IMR-90 (cell line): Measurements from ENCODE around the gene DENND1A. TPM values are rescaled to one million over a fixed set of nuclear protein-coding genes. Genes with fewer than 3 reads are reported as not detected.

Experiments
- ATAC-seq: fragments of 200-7000 bp; cut with Tn5 transposase; 2 replicates; pipeline ENCODE4 v1.9.1; 2020; ENCODE audit warnings: low read depth, mild to moderate bottlenecking, moderate library complexity
- BruUV-seq: library from RNA; stranded (reverse); fragments of 400-500 nt; replicated peaks from 2 replicates; lab custom pipeline; 2021; lab: Mats Ljungman, UMichigan
- CTCF ChIA-PET: fragments of 300-600 bp; formaldehyde crosslinking; extraction: SDS; loops from one replicate; lab custom pipeline; 2021; ENCODE audit warnings: antibody characterized with exemption; lab: Yijun Ruan, JAX
- POLR2A ChIA-PET: fragments of 300-600 bp; sonication (Branson Sonifier 250); formaldehyde crosslinking; loops from one replicate; lab custom pipeline; 2022; ENCODE audit warnings: antibody characterized with exemption; ENCODE audit not compliant: unreplicated experiment; lab: Charles Lee
- DNase-seq: peaks from one replicate; pipeline ENCODE4 v3.0.0; 2013
- H2AFZ ChIP-seq: replicated peaks from 2 replicates; pipeline ENCODE3; 2013; ENCODE audit warnings: low read length, mild to moderate bottlenecking; ENCODE audit not compliant: poor library complexity
- H2AK5ac ChIP-seq: 2 replicates; pipeline ENCODE4 v1.6.1; 2013; ENCODE audit warnings: low read depth, low read length, inconsistent platforms
- H2AK9ac ChIP-seq: replicated peaks from 2 replicates; pipeline ENCODE3; 2013; ENCODE audit warnings: mild to moderate bottlenecking, low read depth, low read length, moderate library complexity; ENCODE audit not compliant: poor library complexity
- H2BK120ac ChIP-seq: 2 replicates; pipeline ENCODE4 v1.6.1; 2013; ENCODE audit warnings: low read depth, low read length, inconsistent platforms
- H2BK15ac ChIP-seq: 3 replicates; pipeline ENCODE4 v1.6.1; 2013; ENCODE audit warnings: low read depth, low read length, inconsistent platforms
- H2BK20ac ChIP-seq: 2 replicates; pipeline ENCODE4 v1.6.1; 2013; ENCODE audit warnings: low read depth, mild to moderate bottlenecking, inconsistent platforms, low read length, moderate library complexity
- H2BK5ac ChIP-seq: 2 replicates; pipeline ENCODE4 v1.6.1; 2013; ENCODE audit warnings: mild to moderate bottlenecking, low read depth, low read length, inconsistent platforms; ENCODE audit not compliant: poor library complexity, severe bottlenecking
- H3K14ac ChIP-seq: replicated peaks from 2 replicates; pipeline ENCODE4 v1.6.1; 2013; ENCODE audit warnings: low read depth, low read length, inconsistent platforms
- H3K18ac ChIP-seq: 2 replicates; pipeline ENCODE4 v1.6.1; 2013; ENCODE audit warnings: low read depth, low read length, control low read depth
- H3K23ac ChIP-seq: 2 replicates; pipeline ENCODE4 v1.6.1; 2013; ENCODE audit warnings: low read depth, low read length, inconsistent platforms
- H3K27ac ChIP-seq: 2 replicates; pipeline ENCODE4 v1.5.1; 2013; ENCODE audit warnings: mild to moderate bottlenecking, control low read depth, low read length; ENCODE audit not compliant: insufficient read depth
- H3K27me3 ChIP-seq: 2 replicates; pipeline ENCODE4 v1.6.1; 2013; ENCODE audit warnings: low read length; ENCODE audit not compliant: control insufficient read depth, insufficient read depth
- H3K36me3 ChIP-seq: 2 replicates; pipeline ENCODE4 v1.6.1; 2013; ENCODE audit warnings: low read length, mixed read lengths; ENCODE audit not compliant: control insufficient read depth, insufficient read depth
- H3K4ac ChIP-seq: 2 replicates; pipeline ENCODE4 v1.6.1; 2013; ENCODE audit warnings: low read depth, low read length, inconsistent platforms
- H3K4me1 ChIP-seq: 2 replicates; pipeline ENCODE4 v1.6.1; 2013; ENCODE audit warnings: low read length, mixed read lengths; ENCODE audit not compliant: control insufficient read depth, insufficient read depth
- H3K4me2 ChIP-seq: 2 replicates; pipeline ENCODE4 v1.6.1; 2013; ENCODE audit warnings: low read depth, mild to moderate bottlenecking, control low read depth, low read length, moderate library complexity
- H3K4me3 ChIP-seq: 2 replicates; pipeline ENCODE4 v1.5.1; 2013; ENCODE audit warnings: low read depth, mild to moderate bottlenecking, control low read depth, low read length, moderate library complexity; ENCODE audit not compliant: insufficient read depth
- H3K56ac ChIP-seq: 2 replicates; pipeline ENCODE4 v1.6.1; 2013; ENCODE audit warnings: low read length, inconsistent platforms; ENCODE audit not compliant: insufficient read depth; ENCODE audit errors: extremely low read depth
- H3K79me1 ChIP-seq, 2 experiments: 2 replicates each; pipeline ENCODE4 v1.6.1; 2013; ENCODE audit warnings: low read length in 2 of 2, inconsistent platforms in 1 of 2, low read depth in 1 of 2
- H3K9ac ChIP-seq: 2 replicates; pipeline ENCODE4 v1.6.1; 2013; ENCODE audit warnings: low read depth, low read length, control low read depth
- H3K9me1 ChIP-seq: 2 replicates; pipeline ENCODE4 v1.6.1; 2013; ENCODE audit warnings: low read length, inconsistent platforms; ENCODE audit not compliant: insufficient read depth
- H3K9me3 ChIP-seq: 2 replicates; pipeline ENCODE4 v1.6.1; 2013; ENCODE audit warnings: low read length; ENCODE audit not compliant: control insufficient read depth, insufficient read depth
- H4K20me1 ChIP-seq: 2 replicates; pipeline ENCODE4 v1.6.1; 2013; ENCODE audit warnings: low read length, inconsistent platforms; ENCODE audit not compliant: insufficient read depth
- H4K5ac ChIP-seq: 2 replicates; pipeline ENCODE4 v1.6.1; 2013; ENCODE audit warnings: mild to moderate bottlenecking, low read depth, low read length, control low read depth
- H4K8ac ChIP-seq, 2 experiments: 2 replicates each; pipeline ENCODE4 v1.6.1; 2013; ENCODE audit warnings: low read depth in 2 of 2, low read length in 2 of 2, control low read depth in 1 of 2, inconsistent platforms in 1 of 2
- H4K91ac ChIP-seq: 2 replicates; pipeline ENCODE4 v1.6.1; 2013; ENCODE audit warnings: low read depth, low read length, inconsistent platforms; ENCODE audit not compliant: insufficient read depth
- BHLHE40 ChIP-seq: fragments of 150-350 bp; IDR thresholded peaks from 2 replicates; pipeline ENCODE4 v1.6.1; 2016; ENCODE audit warnings: mild to moderate bottlenecking, low read depth, low read length
- CEBPB ChIP-seq: IDR thresholded peaks from 2 replicates; pipeline ENCODE4 v1.6.1; 2012; ENCODE audit warnings: low read depth, low read length, improper control_type of control experiment
- CHD1 ChIP-seq: IDR thresholded peaks from 2 replicates; pipeline ENCODE4 v1.6.1; 2012; ENCODE audit warnings: low read depth, low read length, improper control_type of control experiment
- CTCF ChIP-seq: conservative IDR thresholded peaks from 2 replicates; pipeline ENCODE4 v1.5.1; 2012; ENCODE audit warnings: mild to moderate bottlenecking, low read depth, low read length, improper control_type of control experiment
- ELK1 ChIP-seq: fragments of 150-350 bp; IDR thresholded peaks from 2 replicates; pipeline ENCODE4 v1.6.1; 2016; ENCODE audit warnings: low read depth, mild to moderate bottlenecking, low read length, moderate library complexity, borderline replicate concordance
- MAFK ChIP-seq: IDR thresholded peaks from 2 replicates; pipeline ENCODE4 v1.6.1; 2012; ENCODE audit warnings: low read depth, low read length, improper control_type of control experiment
- MAZ ChIP-seq: IDR thresholded peaks from 2 replicates; pipeline ENCODE4 v1.6.1; 2012; ENCODE audit warnings: low read depth, mild to moderate bottlenecking, low read length, improper control_type of control experiment, moderate library complexity, borderline replicate concordance
- MXI1 ChIP-seq: IDR thresholded peaks from 2 replicates; pipeline ENCODE4 v1.6.1; 2012; ENCODE audit warnings: low read depth, mild to moderate bottlenecking, low read length, moderate library complexity, borderline replicate concordance
- NFE2L2 ChIP-seq: fragments of 150-350 bp; IDR thresholded peaks from 2 replicates; pipeline ENCODE4 v1.6.1; 2016; ENCODE audit warnings: low read depth, mild to moderate bottlenecking, low read length
- POLR2A ChIP-seq: IDR thresholded peaks from 2 replicates; pipeline ENCODE4 v1.6.1; 2012; ENCODE audit warnings: mild to moderate bottlenecking, low read depth, low read length
- RCOR1 ChIP-seq: IDR thresholded peaks from 2 replicates; pipeline ENCODE4 v1.6.1; 2012; ENCODE audit warnings: mild to moderate bottlenecking, low read length, improper control_type of control experiment; ENCODE audit not compliant: insufficient replicate concordance
- RFX5 ChIP-seq: IDR thresholded peaks from 2 replicates; pipeline ENCODE4 v1.8.0; 2012; ENCODE audit warnings: low read depth, mild to moderate bottlenecking, low read length, moderate library complexity
- SMC3 ChIP-seq: fragments of 150-350 bp; IDR thresholded peaks from 2 replicates; pipeline ENCODE4 v1.6.1; 2016; ENCODE audit warnings: low read depth, mild to moderate bottlenecking, antibody characterized with exemption, low read length, moderate library complexity
- WGBS, 2 experiments: methylation state at CpG; one replicate each; pipeline versions ENCODE4 v1.1.5 to v1.1.7; 2013; ENCODE audit warnings: missing lambda C conversion rate in 2 of 2; ENCODE audit not compliant: insufficient read length in 1 of 2; ENCODE audit errors: extremely low coverage in 2 of 2; 5-methylcytosine and 5-hydroxymethylcytosine counted together
- dilution Hi-C: fragments of 300-500 bp; cut with HindIII; formaldehyde crosslinking; loops from one replicate; pipeline ENCODE4 v1.14.3; 2018; ENCODE audit warnings: low sequenced_read_pairs; ENCODE audit not compliant: unreplicated experiment
- in situ Hi-C: fragments of 300-500 bp; cut with MboI; formaldehyde crosslinking; loops from 3 replicates; pipeline ENCODE4 v1.14.3; 2019; ENCODE audit warnings: low sequenced_read_pairs, inconsistent platforms, mixed read lengths
- intact Hi-C: fragments of 100-400 bp; cut with micrococcal nuclease; formaldehyde crosslinking; loops from 2 replicates; pipeline ENCODE4 v1.10.0; 2022
- polyA plus RNA-seq, 3 experiments: library from polyadenylated mRNA; depleted of rRNA; stranded (reverse); fragments of >200 nt; gene quantifications; 2 replicates each; pipeline ENCODE4 v1.2.3, GENCODE V29; 2012; ENCODE audit warnings: low replicate concordance in 1 of 3
- total RNA-seq: library from RNA; depleted of rRNA; stranded (reverse); fragments of >200 nt; gene quantifications from 2 replicates; pipeline ENCODE4 v1.2.3, GENCODE V29; 2012

The DENND1A gene
- total and polyA plus RNA-seq, 2 of the 4 experiments (the other 2 are of a cell fraction), result 21.4 to 27.6 TPM

- no peak for ATAC-seq
Observed at GRCh38 chr9:123450996-123451395, 478.9 kb downstream of the DENND1A start.

More at GRCh38 chr9:123450996-123451395, 478.9 kb downstream of the DENND1A start:
- H3K4me1 ChIP-seq, result no peaks in the 10 kb centered on the region
- TF ChIP-seq CHD1, result no peak
- TF ChIP-seq MAZ, result no peak
- TF ChIP-seq NFE2L2, result no peak
- TF ChIP-seq MXI1, result no peak
- TF ChIP-seq CEBPB, result no peak
- TF ChIP-seq CTCF, result no peak
- TF ChIP-seq BHLHE40, result no peak
- TF ChIP-seq SMC3, result no peak
- TF ChIP-seq RCOR1, result no peak
- TF ChIP-seq ELK1, result no peak
- no peak for TF ChIP-seq RFX5
- TF ChIP-seq MAFK, result no peak
- no peak for TF ChIP-seq POLR2A
- no peak overlapping the region for H2BK5ac ChIP-seq
- H3K9me3 ChIP-seq, result no peaks in the 10 kb centered on the region
- H2AK5ac ChIP-seq, result no peak overlapping the region
- intact Hi-C loops, result no loop called here
- in situ Hi-C loops, result no loop called here
- H3K14ac ChIP-seq, result no peak overlapping the region
- no peak overlapping the region for H3K4ac ChIP-seq
- no peak overlapping the region for H2BK120ac ChIP-seq
- no peaks in the 10 kb centered on the region for H4K20me1 ChIP-seq
- H3K27me3 ChIP-seq, result no peaks in the 10 kb centered on the region
- H3K23ac ChIP-seq, result no peak overlapping the region
- no peaks in the 10 kb centered on the region; the same call in 1 of the 2 replicates for H3K9me1 ChIP-seq
- no peak overlapping the region for H2AFZ ChIP-seq
- H4K8ac ChIP-seq, result no peak overlapping the region
- no peak overlapping the region for H3K27ac ChIP-seq
- no CpG with 5 or more reads among the region's 6 CpGs for WGBS, 2 experiments
- H3K79me1 ChIP-seq, result no peaks in the 10 kb centered on the region
- H3K56ac ChIP-seq, result no peak overlapping the region
- no peak overlapping the region for H2BK20ac ChIP-seq
- no peak overlapping the region for H2BK15ac ChIP-seq
- H3K4me3 ChIP-seq, result no peak overlapping the region
- no peak overlapping the region for H3K9ac ChIP-seq
- H2AK9ac ChIP-seq, result no peak overlapping the region
- dilution Hi-C loops, result no loop called here
- no TSS peak for BruUV-seq
- POLR2A ChIA-PET, result no interaction called here
- H4K91ac ChIP-seq, result no peak overlapping the region
- DNase-seq, result no peak
- H3K4me2 ChIP-seq, result no peak overlapping the region
- peaks cover 2% of the 10 kb centered on the region for H3K36me3 ChIP-seq
- CTCF ChIA-PET, result no interaction called here
- H3K18ac ChIP-seq, result no peak overlapping the region
- H4K5ac ChIP-seq, result no peak overlapping the region
